Psoas muscle (tissue), 8 donors: ENCODE results near the gene ARID1A. TPM values are rescaled to one million over a fixed set of nuclear protein-coding genes. Genes with fewer than 3 reads are reported as not detected.

Source experiments
- ATAC-seq, 4 donors: fragments of 200-7000 bp; cut with Tn5 transposase; one replicate each; pipeline ENCODE4 v1.9.1; 2020; ENCODE audit warnings: moderate library complexity in 3 of 4, mild to moderate bottlenecking in 2 of 4
- DNase-seq, 2 donors: peaks; one replicate each; pipeline ENCODE4 v3.0.0-alpha.2; 2020
- H3K27ac ChIP-seq: fragments of 200-600 bp; one replicate; pipeline ENCODE4 v1.8.0; 2022
- H3K27me3 ChIP-seq, 3 donors: fragments of 200-600 bp in 1 of 3; one replicate each; pipeline versions ENCODE4 v1.6.1 to v1.8.0; 2013 to 2022; ENCODE audit warnings: low read length in 2 of 3, mild to moderate bottlenecking in 2 of 3, moderate library complexity in 1 of 3; ENCODE audit not compliant: insufficient read depth in 3 of 3
- H3K36me3 ChIP-seq, 2 donors: fragments of 200-600 bp in 1 of 2; one replicate each; pipeline versions ENCODE4 v1.6.1 to v1.8.0; 2013 to 2022; ENCODE audit warnings: low read depth in 1 of 2, mild to moderate bottlenecking in 1 of 2, moderate library complexity in 1 of 2; ENCODE audit not compliant: insufficient read depth in 1 of 2
- H3K4me1 ChIP-seq: fragments of 200-600 bp; one replicate; pipeline ENCODE4 v1.8.0; 2022
- H3K4me3 ChIP-seq: fragments of 200-600 bp; one replicate; pipeline ENCODE4 v1.8.0; 2022; ENCODE audit warnings: mild to moderate bottlenecking
- H3K9me3 ChIP-seq: fragments of 200-600 bp; one replicate; pipeline ENCODE4 v1.8.0; 2022
- WGBS, 3 donors: extraction: QIAGEN DNeasy Blood & Tissue Kit; methylation state at CpG; one replicate each; pipeline versions ENCODE4 v1.1.6 to v1.1.7; 2013; 5-methylcytosine and 5-hydroxymethylcytosine counted together
- intact Hi-C, 2 donors: fragments of 100-400 bp; cut with DNase I; formaldehyde crosslinking; loops; one replicate each; pipeline versions ENCODE4 v1.11.0 to v1.14.2; 2022
- polyA plus RNA-seq, 3 donors: library from polyadenylated mRNA; stranded (reverse); fragments of 200-250 nt; gene quantifications; one replicate each; pipeline ENCODE4 v1.2.3, GENCODE V29; 2013
- total RNA-seq, 4 donors: library from RNA; stranded (reverse); fragmentation: NEBNext Ultra II Directional in 2 of 4; extraction: Animal tissue kit (Norgen Biotek cat#: 25700) in 2 of 4; gene quantifications; one replicate each; pipeline versions ENCODE4 v1.2.1 to v1.2.4, GENCODE V29; 2021 to 2023
- TF ChIP-seq, protein P1 (sequence below): fragments of 200-600 bp; IDR thresholded peaks from one replicate; pipeline ENCODE4 v1.8.0; 2022; ENCODE audit warnings: antibody characterized with exemption
- donor health status: healthy with polysubstance abuse.
- donor health status: DM: no; HTN: no; CAD: no; lungs with moderate emphysema.
- donor health status: Bipolar disorder and iron deficiency.
- donor health status: healthy.
- donor health status: DM: yes; HTN: yes; CAD: no.
- donor health status: DM: no; HTN: no; CAD: no.
- donor health status: DM: no; HTN: no; CAD: no.
- donor health status: DM: yes; HTN: yes; CAD: no.

The ARID1A gene
- total and polyA plus RNA-seq, 7 donors, result 8.8 to 44.4 (median 32.2) TPM

DNA sequence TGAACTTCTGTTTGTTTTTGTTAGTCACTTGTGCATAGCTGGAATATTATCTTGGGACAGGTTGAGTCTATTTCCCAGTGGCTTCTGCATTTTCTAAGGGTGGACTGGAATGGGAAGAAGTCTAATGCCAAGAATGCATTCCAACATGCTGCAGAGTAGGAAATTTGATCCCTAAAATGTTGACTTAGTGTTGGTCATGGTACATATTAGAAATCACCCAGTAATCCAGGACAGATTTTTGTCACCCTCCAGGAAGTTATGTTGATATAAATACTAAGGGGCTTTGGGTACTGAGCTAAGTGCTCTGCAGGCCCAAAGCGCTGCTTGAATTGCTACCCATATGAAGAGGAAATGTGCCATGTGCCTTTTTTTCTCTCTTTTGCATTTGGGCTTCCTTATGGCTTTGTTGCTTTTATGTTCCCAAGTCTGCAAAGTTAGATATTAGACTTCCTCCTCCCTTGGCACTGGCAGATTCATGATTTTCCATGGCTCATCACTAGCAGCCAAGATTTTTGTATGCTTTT, 10.0 kb downstream of the ARID1A start:
- Histone ChIP-seq H3K4me3 (peak overlapping the region; percentile 30), H3K9me3 (no peaks in the 10 kb centered on the region), H3K4me1 (peaks cover 64% of the 10 kb centered on the region), H3K36me3 (peaks cover 0 to 8% of the 10 kb centered on the region in 2 donors), H3K27ac (peak overlapping the region; percentile 69), H3K27me3 (no peaks in the 10 kb centered on the region)
- DNase-seq, result no peak
- 19 to 35% (median 23%) methylated on average over 1 of the region's 1 CpG for WGBS, 3 donors
- peak in 3 of 4 donors; percentile 42 to 55 (median 53) for ATAC-seq
- intact Hi-C loops, result loop anchor here in 1 of 2 donors (10.0 kb wide), 1 partner anchor 59 kb away; no protein-coding TSS in a partner anchor
- TF ChIP-seq, protein P1, sequence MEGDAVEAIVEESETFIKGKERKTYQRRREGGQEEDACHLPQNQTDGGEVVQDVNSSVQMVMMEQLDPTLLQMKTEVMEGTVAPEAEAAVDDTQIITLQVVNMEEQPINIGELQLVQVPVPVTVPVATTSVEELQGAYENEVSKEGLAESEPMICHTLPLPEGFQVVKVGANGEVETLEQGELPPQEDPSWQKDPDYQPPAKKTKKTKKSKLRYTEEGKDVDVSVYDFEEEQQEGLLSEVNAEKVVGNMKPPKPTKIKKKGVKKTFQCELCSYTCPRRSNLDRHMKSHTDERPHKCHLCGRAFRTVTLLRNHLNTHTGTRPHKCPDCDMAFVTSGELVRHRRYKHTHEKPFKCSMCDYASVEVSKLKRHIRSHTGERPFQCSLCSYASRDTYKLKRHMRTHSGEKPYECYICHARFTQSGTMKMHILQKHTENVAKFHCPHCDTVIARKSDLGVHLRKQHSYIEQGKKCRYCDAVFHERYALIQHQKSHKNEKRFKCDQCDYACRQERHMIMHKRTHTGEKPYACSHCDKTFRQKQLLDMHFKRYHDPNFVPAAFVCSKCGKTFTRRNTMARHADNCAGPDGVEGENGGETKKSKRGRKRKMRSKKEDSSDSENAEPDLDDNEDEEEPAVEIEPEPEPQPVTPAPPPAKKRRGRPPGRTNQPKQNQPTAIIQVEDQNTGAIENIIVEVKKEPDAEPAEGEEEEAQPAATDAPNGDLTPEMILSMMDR, result no peak

DNA sequence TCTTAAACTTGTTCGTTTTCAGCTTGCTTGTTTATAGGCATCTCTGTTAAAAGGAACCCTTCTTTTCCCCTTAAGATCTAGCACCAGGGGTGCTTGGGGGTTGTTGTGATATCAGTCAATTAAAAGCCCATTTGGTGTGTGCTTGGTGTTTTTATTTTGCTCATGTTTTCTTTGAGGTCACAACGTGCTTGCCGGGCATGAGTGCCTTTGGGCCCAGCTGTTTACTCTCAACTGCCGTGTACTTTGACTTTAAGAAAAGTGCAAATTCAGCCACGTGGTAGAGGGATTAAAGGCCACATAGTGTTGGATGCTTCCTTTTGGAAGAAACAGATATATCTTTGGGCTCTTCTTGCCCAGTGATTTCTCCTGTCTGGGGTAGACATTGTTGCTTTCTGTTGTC, 10.5 kb downstream of the ARID1A start:
- 2 to 9% (median 5%) methylated on average over 5 of the region's 5 CpGs for WGBS, 3 donors
- H3K27ac ChIP-seq, result peak overlapping the region; percentile 69
- H3K9me3 ChIP-seq, result no peaks in the 10 kb centered on the region
- H3K4me3 ChIP-seq, result peak overlapping the region; percentile 30
- H3K4me1 ChIP-seq, result peaks cover 60% of the 10 kb centered on the region
- peaks cover 0 to 8% of the 10 kb centered on the region in 2 donors for H3K36me3 ChIP-seq
- TF ChIP-seq, protein P1, result no peak
- H3K27me3 ChIP-seq, result no peaks in the 10 kb centered on the region
- intact Hi-C loops, result loop anchor here in 1 of 2 donors (10.0 kb wide), 1 partner anchor 58 kb away; no protein-coding TSS in a partner anchor
- DNase-seq (no peak), ATAC-seq (peak; percentile 38 to 76 (median 64))

DNA sequence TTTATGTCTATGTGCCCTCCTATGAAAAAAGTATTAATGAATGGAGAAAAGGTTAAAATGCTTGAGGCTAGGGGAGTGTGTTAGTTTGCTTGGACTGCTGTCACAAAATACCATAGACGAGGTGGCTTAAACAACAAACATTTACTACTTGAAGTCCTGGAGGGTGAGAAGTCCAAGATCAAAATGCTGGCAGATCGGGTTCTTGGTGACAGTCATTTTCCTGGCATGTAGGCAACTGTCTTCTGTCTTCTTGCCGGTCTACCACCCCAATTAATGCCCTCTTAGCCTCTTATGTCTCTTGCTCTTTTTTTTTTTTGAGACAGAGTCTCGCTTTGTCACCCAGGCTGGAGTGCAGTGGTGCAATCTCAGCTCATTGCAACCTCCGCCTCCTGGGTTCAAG, 15.0 kb downstream of the ARID1A start:
- H3K4me1 ChIP-seq, result peaks cover 63% of the 10 kb centered on the region

DNA sequence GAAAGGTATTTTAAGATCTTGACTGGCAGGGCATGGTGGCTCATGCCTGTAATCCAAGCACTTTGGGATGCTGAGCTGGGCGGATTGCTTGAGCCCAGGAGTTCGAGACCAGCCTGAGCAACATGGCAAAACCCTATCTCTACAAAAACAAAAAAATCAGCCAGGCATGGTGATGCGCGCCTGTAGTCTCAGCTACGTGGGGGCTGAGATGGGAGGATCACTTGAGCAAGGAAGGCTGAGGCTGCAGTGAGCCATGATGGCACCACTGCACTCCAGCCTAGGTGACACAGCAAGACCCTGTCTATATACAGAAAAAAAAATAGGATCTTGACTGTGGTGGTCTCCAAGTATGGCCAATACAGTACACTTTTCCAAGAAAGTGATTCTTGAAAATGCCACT, 16.0 kb downstream of the ARID1A start:
- WGBS, 3 donors, result 94 to 96% (median 94%) methylated on average over 5 of the region's 5 CpGs
- TF ChIP-seq, protein P1, result no peak
- peaks cover 63% of the 10 kb centered on the region for H3K4me1 ChIP-seq
- no peak overlapping the region for H3K27ac ChIP-seq
- no peaks in the 10 kb centered on the region for H3K9me3 ChIP-seq
- no peak overlapping the region for H3K4me3 ChIP-seq
- intact Hi-C loops, result no loop called here
- DNase-seq, result no peak
- peaks cover 0 to 8% of the 10 kb centered on the region in 2 donors for H3K36me3 ChIP-seq
- no peak for ATAC-seq
- no peaks in the 10 kb centered on the region for H3K27me3 ChIP-seq

More for the DNA sequence above, 15.0 kb downstream of the ARID1A start:
- TF ChIP-seq, protein P1, result no peak
- no peak for ATAC-seq
- intact Hi-C loops, result no loop called here
- Histone ChIP-seq H3K27ac (no peak overlapping the region), H3K27me3 (no peaks in the 10 kb centered on the region), H3K36me3 (peaks cover 0 to 8% of the 10 kb centered on the region in 2 donors), H3K4me3 (no peak overlapping the region), H3K9me3 (no peaks in the 10 kb centered on the region)
- no peak for DNase-seq
- 67 to 80% (median 70%) methylated on average over 5 of the region's 5 CpGs for WGBS, 3 donors

DNA sequence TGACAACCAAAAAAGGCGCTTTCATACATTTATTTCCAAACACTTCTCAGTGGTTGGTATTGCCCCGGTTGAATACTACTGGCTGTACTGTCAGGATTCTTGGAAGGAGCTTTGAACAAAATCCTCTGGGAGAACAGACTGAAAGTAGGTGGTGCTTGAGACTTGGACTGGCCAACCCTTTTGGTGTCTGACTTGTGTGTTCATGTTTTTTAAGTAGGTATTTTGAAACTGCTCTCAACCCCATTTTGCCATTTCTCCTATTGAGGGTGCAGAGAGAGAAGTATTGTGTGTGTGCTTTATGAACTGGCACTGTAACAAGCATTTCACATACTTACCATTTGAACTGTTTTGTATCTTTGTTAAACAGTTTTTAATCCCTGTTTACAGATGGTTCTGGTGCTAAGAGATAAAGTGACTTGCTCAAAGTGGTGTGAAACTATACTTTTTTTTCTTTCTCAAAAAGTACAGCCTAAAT, 21.2 kb downstream of the ARID1A start:
- Histone ChIP-seq H3K27me3 (no peaks in the 10 kb centered on the region), H3K4me1 (peaks cover 72% of the 10 kb centered on the region), H3K36me3 (peaks cover 0 to 8% of the 10 kb centered on the region in 2 donors), H3K9me3 (no peaks in the 10 kb centered on the region), H3K27ac (no peak overlapping the region), H3K4me3 (no peak overlapping the region)
- peak in 2 of 4 donors; percentile 25 to 45 for ATAC-seq
- intact Hi-C loops, result no loop called here
- TF ChIP-seq, protein P1, result no peak
- WGBS, 3 donors, result 39 to 47% (median 45%) methylated on average over 2 of the region's 2 CpGs
- no peak for DNase-seq
